GM19328 (cell line): ENCODE measurements around the gene AVPR2.

ENCODE experiments used
- ATAC-seq: cut with Tn5 transposase; IDR thresholded peaks from one replicate; pipeline ENCODE4 v1.9.1; 2021; ENCODE audit warnings: mild to moderate bottlenecking, moderate library complexity; ENCODE audit not compliant: unreplicated experiment

AVPR2 gene

DNA sequence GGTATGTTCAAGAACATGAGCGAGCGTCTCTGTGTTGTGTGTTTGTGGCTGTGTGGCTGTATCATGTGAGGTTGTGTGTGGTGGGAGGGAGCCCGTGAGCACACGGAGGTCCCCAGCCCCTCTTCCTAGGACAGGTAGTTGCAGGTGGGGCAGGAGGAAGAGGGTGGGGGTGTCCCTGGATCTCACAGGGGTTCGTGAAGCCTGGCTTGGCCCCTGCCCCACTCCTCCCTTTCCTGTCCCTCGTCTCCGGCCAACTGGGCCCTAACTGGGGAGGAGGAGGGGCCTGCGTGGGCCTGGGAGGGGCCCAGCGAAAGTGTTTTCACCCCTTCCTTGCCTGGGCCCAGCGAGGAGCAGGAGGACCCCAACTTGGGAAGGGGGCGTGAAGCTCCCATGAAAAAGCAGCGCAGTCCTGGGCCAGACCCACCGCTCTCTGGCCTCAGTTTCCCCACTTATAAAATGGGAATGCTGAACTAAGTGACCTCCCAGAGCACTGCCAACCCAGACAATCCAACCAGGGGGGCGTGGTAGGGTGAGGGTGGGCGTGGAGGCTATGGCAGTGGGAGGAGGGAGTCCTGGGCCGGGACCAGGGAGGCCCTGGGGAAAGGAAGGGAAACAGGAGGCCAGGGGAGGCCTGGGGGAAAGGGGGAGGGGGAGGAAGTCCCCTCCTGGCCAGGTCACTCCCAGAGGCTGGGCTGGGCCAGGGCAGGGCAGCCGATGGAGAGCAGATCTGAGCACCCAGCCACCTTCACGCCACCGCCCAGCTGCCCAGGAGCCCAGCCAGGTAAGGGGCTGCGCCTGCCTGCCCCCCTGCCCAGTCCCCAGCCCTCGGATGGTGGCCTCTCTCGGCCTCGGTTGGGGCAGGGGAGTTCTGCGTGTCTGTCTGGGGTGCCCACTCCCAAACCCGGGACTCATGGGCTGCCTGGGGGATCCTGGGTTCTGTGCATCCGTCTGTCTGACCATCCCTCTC, at the start of gene AVPR2:
TSS of gene AVPR2 (plus strand) at position 683 of the 967 bp plus-strand sequence. CDS start 473 bp downstream, outside the sequence.
- ATAC-seq = no peak

DNA sequence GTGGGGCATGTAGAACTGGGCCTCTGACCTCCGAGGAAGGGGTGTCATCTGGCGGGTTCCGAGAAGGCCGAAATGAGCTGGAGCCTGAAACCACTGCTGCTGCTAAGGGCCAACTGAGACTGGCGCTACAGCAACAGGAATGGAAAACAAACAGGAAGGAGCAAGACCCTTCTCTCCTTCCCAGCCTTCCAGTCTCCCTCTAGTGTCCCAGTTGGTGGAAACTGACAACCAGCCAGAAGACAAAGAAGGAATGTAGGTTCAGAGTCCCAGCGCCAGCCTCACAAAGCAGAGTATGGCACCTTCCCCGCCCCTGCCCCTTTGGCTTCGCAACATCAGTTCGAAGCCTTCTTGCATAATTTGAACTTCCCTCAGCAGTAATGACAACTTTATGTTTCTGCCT, 49.8 kb upstream of the AVPR2 start:
- no peak for ATAC-seq

DNA sequence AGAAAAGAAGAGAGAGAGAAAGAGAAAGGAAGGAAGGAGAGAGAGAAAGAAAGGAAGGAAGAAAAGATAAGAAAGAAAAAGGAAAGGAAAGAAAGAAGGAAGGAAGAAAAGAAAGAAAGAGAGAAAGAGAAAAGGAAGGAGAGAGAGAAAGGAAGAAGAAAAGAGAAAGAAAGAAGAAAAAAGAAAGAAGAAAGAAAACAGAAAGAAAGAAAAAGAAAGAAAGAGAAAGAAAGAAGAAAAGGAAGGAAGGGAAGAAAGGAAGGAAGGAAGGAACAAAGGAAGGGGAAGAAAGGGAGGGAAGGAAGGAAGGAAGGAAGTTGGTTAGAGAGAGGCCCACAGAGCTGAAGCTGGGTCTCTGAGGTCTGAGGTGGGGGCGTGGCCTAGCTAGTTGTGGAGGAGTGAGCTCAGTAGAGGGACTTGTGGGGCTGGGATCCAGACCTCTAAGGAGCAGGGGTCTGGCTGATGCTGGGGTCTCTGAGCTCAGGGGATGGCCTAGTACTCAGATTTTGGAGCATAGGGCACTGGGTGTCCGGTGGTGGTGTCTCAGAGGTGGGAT, 47.0 kb upstream of the AVPR2 start:
- ATAC-seq = no peak

DNA sequence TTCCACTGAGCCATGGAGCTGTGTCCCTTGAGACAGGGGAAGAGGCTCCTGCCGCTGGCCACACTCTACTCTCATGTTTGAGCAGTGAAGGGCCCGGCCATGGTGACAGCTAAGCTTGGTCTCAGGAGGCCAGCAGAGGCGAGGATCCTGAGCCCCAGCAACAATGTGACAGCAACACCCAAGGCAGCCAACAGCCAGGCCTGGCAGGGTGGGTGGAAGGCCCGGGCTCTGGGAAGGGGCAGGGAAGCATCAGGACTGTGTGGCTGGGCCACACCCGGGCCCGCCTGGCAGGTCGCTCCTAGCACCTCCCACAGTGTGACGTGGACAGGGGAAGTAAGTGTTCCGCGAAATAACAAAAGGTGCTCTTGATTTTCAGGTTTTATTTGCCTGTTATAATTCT, 43.3 kb upstream of the AVPR2 start:
- no peak for ATAC-seq

DNA sequence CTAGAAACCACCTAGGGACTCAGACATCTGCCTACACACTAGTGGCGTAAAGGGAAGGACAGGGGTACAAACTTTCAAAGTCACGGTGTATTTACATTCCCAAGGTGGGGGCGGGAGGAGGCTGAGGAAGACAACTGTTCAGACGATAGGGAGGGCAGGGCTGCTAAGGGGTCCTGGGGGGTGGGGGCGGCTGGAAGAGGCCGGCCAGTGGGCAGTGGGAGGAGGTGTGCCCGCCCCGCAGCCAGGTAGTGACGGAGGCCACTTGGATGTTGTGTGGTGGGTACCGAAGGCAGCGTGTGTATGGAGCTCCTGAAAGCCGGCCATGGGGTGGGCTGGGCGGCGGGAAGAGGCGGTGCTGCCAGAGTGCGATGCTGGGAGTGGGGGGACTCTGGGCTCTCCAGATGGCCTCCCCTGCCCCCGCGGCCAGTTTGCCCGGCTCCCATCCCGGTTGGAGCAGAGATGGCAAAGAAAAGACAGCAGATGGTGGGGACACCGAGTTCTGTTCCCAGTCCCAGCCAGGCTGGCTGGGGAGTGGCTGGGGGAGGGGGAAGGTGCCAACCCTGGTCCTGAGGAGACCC, 42.7 kb upstream of the AVPR2 start:
- ATAC-seq = no peak

DNA sequence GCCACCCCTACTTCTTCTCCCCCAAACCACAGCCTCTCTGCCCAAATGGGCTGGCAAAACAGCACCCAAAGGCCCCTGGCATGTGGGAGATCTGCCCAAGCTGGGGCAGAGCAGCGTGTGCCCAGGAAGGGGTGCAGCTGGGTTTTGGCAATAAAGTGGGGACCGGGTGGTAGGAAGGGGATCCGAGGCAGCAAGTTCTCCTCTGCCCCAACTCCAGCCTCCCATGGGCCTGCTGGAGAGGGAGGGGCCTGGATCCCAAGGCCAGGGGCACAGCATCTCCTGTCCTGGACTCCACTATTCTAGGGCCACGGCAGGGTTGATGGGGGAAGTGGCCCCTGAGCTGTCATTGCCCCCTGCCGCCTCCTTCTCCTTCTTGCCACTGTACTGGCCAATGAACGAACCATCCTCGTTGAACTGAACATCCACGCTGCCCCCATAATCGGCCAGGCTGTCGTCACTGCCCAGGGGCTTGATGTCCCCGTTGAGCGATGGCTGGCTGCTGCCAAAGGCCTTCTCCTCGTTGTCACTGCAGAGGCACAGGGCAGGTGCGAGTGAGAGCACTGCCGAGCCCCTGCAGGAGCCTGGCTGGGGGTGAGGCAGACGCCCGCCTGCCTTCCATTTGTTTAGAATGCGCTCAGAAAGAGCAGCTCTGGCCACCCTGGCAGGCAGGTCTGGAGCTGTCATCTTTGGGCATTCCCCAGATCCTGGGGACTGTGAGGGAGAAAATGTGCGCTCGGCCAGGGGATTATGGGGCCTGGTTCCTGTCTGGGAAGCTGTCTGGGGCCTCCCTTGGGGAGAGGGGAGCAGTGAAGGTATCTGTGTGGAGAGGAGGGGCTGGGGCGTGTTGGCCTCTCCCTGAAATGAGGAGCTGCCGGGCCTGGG, 41.9 kb upstream of the AVPR2 start:
- no peak for ATAC-seq

DNA sequence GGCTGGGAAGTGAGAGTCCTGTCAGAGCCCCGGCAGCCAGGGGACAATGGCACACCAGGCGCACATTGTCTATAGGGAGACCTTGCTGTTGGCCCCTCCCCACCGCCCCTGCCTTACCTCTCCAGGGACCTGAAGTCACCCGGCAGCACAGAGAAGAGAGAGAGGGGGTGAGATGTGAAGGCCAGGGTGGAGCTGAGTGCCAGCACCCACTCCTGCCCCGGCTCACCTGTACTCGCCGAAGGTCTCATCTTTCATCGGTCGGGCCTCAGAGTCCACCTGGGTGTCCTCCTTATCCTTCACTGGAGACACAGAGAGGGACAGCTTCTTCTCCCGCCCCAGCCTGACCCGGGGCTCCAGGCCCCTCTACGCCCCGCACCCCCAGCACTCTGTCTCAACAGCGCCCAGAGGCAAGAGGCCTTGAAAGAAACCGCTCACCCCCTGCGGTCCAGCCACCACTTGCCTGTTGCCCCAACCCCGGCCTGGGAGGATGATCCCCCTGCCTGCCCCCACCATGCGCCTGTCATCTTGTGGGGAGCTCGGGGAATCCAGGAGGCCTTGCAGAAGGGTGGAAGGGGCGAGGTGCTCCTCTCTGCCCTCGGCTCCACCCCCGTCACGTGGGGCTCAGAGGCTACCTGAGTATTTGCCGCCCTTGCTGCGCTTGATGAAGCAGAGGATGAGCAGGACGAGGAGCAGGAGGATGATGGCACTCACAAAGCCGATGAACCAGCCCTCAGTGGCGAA, 41.1 kb upstream of the AVPR2 start:
- no peak for ATAC-seq

DNA sequence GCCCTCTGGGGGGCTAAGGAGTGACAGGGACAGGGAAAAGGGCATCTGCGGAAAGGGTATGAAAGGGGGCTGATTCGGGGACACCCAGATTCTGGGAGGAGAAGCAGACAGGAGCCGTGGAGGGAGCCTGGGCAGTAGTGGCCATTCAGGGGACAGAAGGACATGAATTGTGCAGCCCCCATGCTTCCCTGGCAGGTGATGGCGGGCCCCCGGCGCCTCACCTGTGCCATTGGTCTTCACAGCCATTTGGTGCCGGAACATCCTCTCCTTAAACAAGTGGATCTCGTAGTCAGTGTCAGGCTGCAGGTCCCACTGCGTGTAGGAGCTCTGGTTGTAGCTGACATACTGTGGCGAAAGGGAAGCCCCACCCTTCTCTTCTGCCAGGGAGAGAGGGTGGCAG, 40.4 kb upstream of the AVPR2 start:
- no peak for ATAC-seq

DNA sequence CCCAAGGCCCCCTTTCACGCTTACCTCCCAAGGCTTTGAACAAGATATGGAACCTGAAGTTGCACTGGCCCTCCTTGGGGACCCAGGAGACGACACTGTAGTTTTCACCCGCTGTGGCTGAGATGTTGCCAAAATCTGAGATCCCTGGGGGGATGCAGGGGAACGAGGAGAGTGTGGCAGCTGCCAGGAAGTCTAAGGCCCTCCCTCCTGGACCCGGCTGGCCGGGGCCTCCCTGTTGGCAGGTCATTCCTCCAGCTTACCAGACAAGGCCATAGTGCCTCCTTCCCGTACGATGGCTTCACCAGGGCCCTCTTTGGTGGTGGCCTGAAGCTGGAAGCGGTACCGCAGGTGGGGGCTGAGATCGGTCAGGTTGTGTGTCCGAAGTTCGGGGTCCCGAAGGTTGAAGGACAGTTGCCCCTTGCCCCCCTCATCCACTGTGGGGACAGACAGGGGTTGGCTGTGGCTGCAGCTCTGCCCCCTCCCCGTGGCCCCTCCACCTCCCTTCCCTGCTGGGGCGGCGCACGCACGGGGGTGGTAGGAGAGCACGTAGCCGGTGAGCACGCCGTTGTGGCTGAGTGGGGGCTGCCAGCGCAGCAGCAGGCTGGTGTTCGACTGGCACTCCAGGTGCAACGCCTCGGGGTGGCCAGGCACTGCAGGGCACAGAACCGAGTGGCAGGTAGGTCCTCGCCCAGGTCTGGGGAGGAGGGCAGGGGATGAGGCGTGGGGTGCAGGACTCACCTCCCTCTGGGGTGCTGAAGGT, 39.7 kb upstream of the AVPR2 start:
- no peak for ATAC-seq

DNA sequence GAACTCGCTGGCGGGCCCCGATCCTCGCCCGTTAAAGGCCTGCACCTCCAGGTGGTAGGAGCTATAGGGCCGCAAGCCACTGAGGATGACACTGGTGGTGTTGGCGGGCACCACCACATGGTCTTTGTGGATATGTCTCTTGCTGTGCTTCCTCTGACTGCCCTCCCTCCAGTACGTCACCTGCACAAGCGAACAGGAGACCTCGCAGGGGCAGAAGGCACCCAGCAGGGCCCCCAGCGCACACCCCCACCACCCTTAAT, 39.2 kb upstream of the AVPR2 start:
- no peak for ATAC-seq

DNA sequence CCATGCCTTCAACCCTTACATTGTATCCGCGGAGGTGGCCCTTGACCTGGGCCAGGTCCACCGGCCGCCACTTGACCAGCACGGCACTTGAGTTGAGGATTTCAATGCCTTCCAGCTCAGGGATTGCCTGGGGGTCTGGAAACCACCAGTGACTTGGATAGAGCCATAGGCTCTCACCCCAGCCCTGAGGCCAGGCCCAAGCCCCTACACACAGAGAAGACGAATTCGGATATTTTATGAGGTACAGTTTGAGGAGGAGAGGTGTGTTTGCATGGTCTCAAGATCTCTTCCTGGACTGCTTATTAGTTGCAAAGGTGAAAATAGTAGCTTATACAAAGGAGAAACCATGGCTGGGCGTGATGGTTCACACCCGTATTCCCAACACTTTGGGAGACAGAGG, 38.8 kb upstream of the AVPR2 start:
- ATAC-seq = no peak

DNA sequence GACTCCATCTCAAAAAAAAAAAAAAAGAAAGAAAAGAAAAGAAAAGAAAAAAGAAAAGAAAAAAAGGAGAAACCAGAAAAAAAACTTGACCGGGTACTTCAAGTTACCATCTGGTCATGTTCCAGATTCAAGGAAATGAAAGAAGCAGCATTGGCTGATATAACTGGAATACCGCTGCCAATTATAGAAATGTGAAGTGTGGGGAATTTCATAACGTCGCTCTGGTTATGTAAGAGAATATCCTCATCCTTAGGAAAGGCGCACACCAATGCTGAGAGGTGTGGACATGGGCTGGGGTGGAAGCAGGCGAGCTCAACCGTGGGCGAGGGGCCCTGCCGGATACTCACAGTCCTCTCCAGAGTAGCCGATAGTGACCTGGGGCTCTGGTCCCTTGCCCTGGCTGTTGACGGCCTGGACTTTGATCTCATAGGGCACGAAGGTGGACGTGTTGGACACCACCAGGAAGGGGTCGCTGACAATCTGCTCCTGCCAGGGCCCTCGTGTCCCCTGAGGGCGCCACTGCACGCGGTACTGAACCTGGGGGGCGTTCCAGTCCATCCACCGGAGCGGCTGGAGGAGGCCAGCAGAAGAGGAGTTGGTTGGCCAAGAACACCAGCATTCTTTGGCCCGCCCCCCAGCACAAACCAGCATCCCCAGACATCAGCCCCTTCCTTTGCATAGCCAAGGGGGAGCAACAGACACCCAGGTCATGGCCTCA, 38.0 kb upstream of the AVPR2 start:
- ATAC-seq = no peak

DNA sequence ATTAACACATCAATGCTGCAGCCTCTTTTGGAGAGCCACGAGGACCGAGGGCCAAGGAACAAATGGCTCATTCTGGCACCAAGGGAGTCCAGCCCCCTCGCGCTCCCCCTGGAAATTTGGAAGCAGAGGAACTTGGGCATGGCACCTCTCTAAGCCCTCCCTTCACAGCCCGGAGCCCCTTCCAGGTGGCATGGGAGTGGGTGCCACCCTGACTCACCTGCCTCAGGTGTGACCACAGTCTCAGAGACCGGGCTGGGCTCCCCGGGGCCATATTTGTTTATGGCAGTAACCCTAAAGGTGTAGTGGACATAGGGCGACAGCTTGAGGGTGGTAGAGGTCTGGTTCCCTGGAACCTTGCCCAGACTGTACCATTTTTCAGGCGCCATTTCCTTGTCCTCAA, 37.3 kb upstream of the AVPR2 start:
- ATAC-seq = no peak

DNA sequence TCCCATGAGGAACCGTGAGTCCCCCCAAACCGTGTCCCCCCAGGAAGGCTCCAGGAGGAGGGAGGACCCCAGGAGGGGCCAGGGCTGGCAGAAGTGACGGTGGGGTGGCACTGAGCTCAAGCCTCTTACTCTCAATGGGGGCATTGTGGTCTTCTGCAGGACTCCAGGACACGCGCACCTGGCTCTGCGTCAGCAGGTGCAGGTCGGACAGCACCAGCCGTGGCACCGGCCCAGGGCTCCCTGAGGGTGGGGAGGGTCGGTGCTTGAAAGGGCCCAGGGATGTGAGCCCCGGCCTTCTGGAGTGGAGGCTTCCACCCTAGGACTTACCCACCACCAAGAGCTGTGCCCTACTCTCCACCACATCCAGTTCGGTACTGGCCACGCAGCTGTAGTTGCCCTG, 36.8 kb upstream of the AVPR2 start:
- ATAC-seq = no peak

DNA sequence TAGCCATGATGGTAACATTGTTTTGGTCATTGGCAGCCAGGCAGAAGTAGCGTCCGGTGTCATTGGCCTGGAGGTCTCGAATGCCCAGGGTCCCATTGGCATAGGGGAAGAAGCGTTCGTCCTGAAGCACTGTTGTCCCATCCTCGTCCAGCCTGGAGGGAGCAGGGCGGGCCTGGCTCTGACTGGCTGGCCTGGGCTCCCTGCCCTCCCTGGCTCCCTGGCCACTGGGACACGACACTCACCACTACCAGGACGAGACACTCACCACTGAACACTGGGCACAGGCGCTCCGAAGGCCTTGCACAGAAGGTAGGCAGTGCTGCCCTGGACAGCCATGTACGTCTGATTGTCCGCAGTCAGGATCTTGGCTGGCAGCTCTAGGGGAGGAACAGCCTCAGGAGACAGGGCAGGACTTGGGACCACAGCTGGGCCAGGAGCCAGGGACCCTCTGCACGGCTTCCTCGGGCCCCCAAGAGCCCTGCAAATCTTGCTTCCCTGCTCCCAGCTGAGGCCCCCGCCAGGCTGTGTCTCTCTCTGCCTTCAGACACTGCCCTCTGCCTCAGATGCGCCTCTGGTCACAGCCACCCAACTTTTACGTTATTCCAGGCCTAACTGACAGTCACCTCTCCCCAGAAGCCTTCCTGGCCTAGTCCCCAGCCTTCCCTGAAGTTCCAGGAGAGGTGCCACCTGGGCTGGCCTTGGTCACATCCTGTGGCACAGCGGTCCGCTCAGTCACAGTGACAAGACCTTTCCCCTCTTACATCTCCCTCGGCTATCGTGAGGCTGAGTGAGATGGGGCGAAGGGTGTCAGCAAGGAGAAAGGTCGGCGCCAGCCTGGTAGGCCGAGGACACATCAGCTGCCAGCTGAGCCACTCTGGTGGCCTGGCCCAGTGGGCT, 35.6 kb upstream of the AVPR2 start:
- no peak for ATAC-seq

DNA sequence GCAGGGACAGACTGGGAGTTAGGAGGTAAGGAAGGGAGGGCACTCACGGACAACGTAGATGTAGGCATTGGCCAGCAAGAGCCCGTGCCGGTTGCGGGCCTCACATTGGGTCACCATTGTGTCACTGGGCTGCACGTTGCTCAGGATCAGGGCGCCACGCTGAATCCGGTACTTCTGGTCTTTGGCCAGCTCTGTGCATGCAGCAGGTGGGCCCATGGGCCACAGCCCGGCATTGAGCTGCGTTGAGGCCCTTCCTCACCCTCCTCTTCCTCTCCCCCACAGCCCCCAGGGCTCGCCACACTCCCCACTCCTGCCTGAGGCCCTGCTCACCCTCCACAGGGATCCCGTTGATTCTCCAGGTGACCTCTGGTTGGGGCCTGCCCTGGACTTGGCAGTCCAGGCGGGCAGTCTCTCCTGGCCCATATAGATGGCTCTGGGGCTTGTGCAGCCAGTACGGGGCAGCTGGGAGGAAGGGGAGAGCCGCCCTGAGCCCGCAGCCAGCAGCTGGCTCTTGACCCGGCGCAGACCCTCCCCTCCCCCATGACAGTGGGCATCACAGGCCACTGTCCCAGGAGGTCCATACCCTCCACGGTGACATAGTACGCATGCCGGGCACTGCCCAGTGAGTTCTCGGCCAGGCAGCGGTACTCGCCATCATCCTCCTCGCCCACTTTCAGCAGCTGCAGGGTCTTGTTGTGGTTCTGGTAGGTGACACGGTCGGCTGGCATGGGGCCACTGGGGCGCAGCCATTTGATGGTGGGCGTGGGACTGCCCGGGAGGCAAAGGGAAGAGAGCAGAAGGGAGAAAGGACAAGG, 34.8 kb upstream of the AVPR2 start:
- no peak for ATAC-seq

DNA sequence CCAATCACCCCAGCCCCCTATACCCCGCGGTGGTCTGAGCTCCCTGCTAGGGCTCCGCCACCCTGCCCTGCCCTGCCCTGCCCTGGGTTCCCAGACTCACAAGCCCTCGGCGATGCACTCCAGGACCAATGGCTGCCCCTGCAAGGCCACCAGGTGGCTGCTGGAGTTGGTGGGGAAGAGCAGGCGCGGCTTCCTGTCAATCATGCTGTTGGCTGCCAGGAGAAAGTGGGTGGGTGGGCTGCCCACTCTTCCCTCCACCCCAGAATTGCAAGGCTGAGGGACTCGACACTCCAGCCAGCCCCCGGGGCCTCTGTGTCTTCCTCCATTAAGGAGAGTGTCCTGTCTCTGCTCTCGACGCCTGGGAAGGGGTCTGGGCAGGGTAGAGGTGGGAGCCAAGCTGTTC, 34.2 kb upstream of the AVPR2 start:
- ATAC-seq = no peak
